ENCODE data around the gene WLS. TPM values are rescaled to one million over a fixed set of nuclear protein-coding genes. Genes with fewer than 3 reads are reported as not detected.

The WLS gene
- total and polyA plus RNA-seq, 4 donors = 27.3 to 128 (median 71.7) TPM

- peaks cover 0 to 7% (median 0%) of the 10 kb centered on the region in 5 donors for H3K4me1 ChIP-seq (ENCODE audit: control insufficient read depth in 5 of 5, insufficient read depth in 5 of 5, low read length in 5 of 5)
- H3K27me3 ChIP-seq (ENCODE audit: control insufficient read depth in 3 of 3, insufficient read depth in 3 of 3, low read length in 2 of 3) = no peaks in the 10 kb centered on the region
- H3K36me3 ChIP-seq (ENCODE audit: control insufficient read depth in 4 of 4, insufficient read depth in 4 of 4, low read length in 4 of 4) = peaks cover 5 to 33% (median 16%) of the 10 kb centered on the region in 4 donors
- TF ChIP-seq CTCF (IDR thresholded peaks at IDR 0.05; ENCODE audit: control extremely low read depth, extremely low read depth) = no peak
- H3K9ac ChIP-seq (ENCODE audit: insufficient read depth in 1 of 2, low read length in 2 of 2) = no peak overlapping the region
- ATAC-seq (ENCODE audit: insufficient read depth, low FRiP score) (no peak), DNase-seq (no peak)
- no peak overlapping the region for H3K4me3 ChIP-seq
- H3K9me3 ChIP-seq (ENCODE audit: control insufficient read depth in 4 of 4, insufficient read depth in 3 of 4, low read length in 3 of 4) = no peaks in the 10 kb centered on the region
- WGBS, 2 donors = 87 to 92% methylated on average over 2 of the region's 2 CpGs
- no peak overlapping the region for H3K27ac ChIP-seq (ENCODE audit: low read depth in 1 of 2, low read length in 1 of 2)
These were observed 40.6 kb downstream of the WLS start for GRCh38 chr1:68191717-68192116.

GRCh38 chr1:68188644-68189340 is 43.5 kb downstream of the WLS start:
- TF ChIP-seq CTCF (IDR thresholded peaks at IDR 0.05; ENCODE audit: control extremely low read depth, extremely low read depth) = no peak
- Histone ChIP-seq H3K36me3 (ENCODE audit: control insufficient read depth in 4 of 4, insufficient read depth in 4 of 4, low read length in 4 of 4) (peaks cover 5 to 38% (median 21%) of the 10 kb centered on the region in 4 donors), H3K9ac (ENCODE audit: insufficient read depth in 1 of 2, low read length in 2 of 2) (peak overlapping the region in 1 of 2 donors; percentile 2), H3K27ac (ENCODE audit: low read depth in 1 of 2, low read length in 1 of 2) (peak overlapping the region in 1 of 2 donors; percentile 45), H3K9me3 (ENCODE audit: control insufficient read depth in 4 of 4, insufficient read depth in 3 of 4, low read length in 3 of 4) (no peaks in the 10 kb centered on the region), H3K27me3 (ENCODE audit: control insufficient read depth in 3 of 3, insufficient read depth in 3 of 3, low read length in 2 of 3) (no peaks in the 10 kb centered on the region), H3K4me1 (ENCODE audit: control insufficient read depth in 5 of 5, insufficient read depth in 5 of 5, low read length in 5 of 5) (peaks cover 0 to 2% (median 0%) of the 10 kb centered on the region in 5 donors), H3K4me3 (no peak overlapping the region)
- no peak for DNase-seq
- no peak for ATAC-seq (ENCODE audit: insufficient read depth, low FRiP score)
- WGBS, 2 donors = 59 to 72% methylated on average over 4 of the region's 4 CpGs

GRCh38 chr1:68188060-68188538 is 44.2 kb downstream of the WLS start:
- no peak for ATAC-seq (ENCODE audit: insufficient read depth, low FRiP score)
- H3K9me3 ChIP-seq (ENCODE audit: control insufficient read depth in 4 of 4, insufficient read depth in 3 of 4, low read length in 3 of 4) = no peaks in the 10 kb centered on the region
- peak overlapping the region in 1 of 2 donors; percentile 2 for H3K9ac ChIP-seq (ENCODE audit: insufficient read depth in 1 of 2, low read length in 2 of 2)
- H3K36me3 ChIP-seq (ENCODE audit: control insufficient read depth in 4 of 4, insufficient read depth in 4 of 4, low read length in 4 of 4) = peaks cover 5 to 36% (median 19%) of the 10 kb centered on the region in 4 donors
- no peak for DNase-seq
- no peak overlapping the region for H3K27ac ChIP-seq (ENCODE audit: low read depth in 1 of 2, low read length in 1 of 2)
- H3K4me1 ChIP-seq (ENCODE audit: control insufficient read depth in 5 of 5, insufficient read depth in 5 of 5, low read length in 5 of 5) = peaks cover 0 to 2% (median 0%) of the 10 kb centered on the region in 5 donors
- H3K4me3 ChIP-seq = no peak overlapping the region
- 51 to 82% methylated on average over 3 of the region's 3 CpGs for WGBS, 2 donors
- no peak for TF ChIP-seq CTCF (IDR thresholded peaks at IDR 0.05; ENCODE audit: control extremely low read depth, extremely low read depth)
- no peaks in the 10 kb centered on the region for H3K27me3 ChIP-seq (ENCODE audit: control insufficient read depth in 3 of 3, insufficient read depth in 3 of 3, low read length in 2 of 3)

Data from lung (tissue), 12 donors.